ENCODE data around the gene RER1.

The RER1 gene

DNA sequence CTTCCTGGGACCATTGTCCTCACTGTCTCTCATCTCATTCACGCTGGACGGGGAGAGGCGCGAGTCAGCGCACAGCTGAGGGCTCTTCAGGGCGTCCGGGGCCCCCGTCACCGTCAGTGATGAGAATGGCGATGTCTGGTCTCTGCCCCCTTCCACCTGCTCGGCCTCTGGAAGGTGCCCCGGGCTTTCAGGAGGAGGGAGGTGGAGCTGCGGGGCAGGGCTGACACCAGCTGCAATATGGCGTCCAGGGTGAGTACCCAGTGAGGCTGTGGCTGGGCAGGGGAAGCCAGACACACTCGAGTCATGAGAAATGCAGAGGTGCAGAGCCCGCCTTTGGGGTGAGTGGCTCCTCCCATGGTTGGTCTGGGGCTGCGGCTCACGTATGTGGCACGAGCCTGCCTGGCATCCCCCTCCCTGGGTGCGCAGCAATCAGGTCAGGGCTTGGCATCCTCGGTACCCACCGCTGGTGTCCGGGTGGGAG, 15.3 kb upstream of the RER1 start:
- DNase-seq (ENCODE audit: low read depth), result no peak

DNA sequence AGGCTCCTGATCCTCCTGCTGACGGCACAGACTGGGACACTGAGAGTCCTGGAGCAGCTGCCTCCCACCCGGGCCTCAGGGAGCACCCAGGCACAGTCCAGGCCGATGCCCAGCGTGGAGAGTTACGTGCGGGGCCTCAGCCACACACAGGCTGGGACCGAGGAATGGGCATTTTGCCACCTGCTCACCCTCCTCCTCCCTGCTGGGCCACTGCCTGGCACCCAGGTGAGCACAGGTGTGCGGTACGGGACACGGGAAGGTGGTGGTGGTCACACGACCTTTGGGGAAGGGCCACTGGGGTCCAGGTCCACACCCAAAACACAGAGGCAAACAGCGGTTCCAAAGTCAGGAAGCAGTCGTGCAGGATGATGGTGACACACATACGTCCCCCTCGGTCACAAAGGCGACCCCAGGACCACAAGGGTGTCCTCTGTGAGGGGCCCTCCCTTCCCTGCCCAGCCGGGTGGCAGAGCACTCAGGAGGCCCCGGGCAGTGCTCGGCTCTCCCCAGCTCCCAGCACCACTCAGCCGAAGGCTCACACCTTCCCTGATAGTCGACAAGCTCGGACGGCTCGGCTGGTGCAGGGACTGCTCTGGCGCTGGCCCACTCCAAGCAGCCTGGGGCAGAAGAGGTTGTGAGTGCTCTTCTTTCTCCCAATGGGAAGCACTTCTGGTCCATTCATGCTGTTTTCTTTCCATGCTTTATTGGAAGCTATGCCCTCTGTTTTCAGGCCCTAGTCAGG, 14.5 kb upstream of the RER1 start:
- DNase-seq (ENCODE audit: low read depth), result no peak

DNA sequence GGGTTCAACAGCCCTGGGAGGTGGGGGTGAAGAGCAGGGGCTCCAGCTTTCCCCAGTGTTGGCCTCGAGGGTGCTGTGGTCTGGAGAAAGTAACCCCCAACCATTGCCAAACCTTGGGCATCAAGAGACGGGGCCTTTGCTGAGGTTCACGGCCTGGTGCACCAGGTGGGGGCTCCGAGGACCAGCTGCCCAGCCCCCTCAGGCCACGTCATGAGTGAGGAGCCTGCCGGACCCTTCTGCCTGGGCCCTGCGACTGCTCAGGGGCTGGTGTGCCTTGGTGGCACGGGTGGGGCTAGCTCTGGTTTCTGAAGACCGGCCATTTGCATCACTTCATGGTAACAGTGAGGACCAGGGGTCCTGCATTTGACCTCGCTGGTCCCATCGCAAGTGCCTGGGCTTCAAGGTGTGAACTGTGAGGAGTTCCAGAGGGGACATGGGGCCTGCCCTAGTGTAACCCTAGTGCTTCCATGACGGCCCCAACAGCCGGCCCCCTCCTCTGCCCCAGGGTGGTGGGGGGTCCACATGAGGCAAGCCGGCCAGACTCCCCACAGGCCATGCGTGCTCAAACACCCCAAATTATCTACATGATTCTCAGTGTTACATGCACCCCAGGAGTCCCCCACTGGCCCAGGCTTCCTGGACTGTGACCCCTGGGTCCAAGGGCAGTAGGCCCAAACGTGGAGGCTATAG, 13.7 kb upstream of the RER1 start:
- DNase-seq (ENCODE audit: low read depth), result no peak

DNA sequence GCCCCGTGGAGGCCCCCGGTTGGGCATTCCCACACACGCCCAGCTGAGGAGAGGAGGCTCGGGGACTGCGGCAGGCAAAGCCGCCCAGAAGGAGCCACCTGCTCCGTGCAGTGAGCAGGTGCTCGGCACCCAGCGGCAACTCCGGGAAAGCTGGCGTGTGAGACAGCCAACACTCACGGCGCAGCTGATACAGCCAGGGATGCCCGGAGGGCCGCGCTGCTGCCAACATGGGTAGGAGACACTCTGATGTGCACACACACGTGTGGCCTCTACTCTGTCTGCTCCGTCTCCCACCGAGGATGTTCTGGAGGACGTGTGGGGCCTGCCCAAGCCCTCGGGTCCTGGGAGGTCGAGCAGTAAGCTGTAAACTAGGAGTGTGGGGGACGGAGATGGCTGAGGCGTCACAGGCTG, 13.2 kb upstream of the RER1 start:
- no peak for DNase-seq (ENCODE audit: low read depth)

DNA sequence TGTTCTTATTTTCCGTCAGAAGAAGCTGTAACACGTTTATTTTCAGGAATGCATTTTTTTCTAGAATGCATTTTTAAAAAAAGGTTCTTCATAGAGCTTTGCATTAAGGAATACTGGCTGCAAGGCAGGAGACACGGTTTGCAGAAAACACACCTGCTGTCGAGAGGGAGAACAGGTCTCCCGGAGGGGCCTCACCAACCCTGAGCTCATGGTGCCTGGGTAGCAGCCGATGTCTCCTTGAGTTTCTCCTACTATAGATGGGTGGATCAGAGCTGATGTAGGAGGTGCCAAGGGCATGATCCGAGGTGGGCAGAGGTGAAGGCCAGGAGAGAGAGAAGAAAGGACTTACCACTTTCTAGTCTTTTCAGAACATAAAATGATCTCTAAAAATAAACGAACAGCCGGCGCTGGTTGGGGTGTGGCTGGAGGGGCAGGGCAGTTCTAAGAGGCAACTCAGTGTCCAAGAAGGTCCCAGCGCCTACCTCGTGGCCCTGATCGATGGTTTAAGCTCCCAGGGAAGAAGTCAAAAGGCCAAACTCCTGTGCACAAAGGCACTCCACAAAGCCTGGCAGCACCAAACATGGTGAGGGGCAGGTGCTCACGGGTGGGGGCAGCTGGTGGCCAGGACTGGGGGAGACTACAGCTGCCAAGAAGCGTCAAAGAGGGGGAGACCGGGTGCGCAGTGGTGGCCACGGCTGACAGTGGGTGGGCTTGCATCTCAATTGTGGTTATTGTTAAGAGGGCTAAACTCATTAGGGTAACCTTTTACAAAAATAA, 12.5 kb upstream of the RER1 start:
- no peak for DNase-seq (ENCODE audit: low read depth)

DNA sequence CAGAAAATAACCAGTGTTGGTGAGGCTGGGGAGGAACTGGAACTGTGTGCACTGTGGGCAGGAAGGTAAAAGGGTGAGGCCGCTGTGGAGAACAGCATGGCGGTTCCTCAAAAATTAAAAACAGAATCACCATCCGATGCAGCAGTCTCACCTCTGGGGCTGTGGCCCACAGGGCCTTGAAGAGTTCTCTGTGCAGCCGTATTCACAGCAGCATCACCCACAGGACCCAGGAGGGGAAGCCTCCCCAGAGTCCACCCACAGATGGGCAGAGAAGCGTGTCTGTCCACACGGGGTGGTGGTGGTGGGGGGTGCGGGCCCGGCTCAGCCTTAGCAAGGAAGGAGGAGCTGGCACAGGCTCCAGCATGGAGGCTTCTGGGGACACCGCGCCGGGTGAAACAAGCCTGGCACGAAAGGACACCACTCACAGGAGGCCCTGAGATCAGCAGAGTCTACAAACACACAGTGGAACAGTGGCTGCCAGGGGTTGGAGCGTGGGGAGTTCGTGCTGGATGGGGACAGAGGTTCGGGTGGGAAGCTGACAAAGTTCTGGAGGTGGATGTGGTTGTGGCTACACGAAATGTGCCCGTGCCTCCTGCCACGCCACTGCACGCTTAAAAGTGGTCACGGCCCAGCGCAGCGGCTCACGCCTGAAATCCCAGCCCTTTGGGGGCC, 11.8 kb upstream of the RER1 start:
- no peak for DNase-seq (ENCODE audit: low read depth)

DNA sequence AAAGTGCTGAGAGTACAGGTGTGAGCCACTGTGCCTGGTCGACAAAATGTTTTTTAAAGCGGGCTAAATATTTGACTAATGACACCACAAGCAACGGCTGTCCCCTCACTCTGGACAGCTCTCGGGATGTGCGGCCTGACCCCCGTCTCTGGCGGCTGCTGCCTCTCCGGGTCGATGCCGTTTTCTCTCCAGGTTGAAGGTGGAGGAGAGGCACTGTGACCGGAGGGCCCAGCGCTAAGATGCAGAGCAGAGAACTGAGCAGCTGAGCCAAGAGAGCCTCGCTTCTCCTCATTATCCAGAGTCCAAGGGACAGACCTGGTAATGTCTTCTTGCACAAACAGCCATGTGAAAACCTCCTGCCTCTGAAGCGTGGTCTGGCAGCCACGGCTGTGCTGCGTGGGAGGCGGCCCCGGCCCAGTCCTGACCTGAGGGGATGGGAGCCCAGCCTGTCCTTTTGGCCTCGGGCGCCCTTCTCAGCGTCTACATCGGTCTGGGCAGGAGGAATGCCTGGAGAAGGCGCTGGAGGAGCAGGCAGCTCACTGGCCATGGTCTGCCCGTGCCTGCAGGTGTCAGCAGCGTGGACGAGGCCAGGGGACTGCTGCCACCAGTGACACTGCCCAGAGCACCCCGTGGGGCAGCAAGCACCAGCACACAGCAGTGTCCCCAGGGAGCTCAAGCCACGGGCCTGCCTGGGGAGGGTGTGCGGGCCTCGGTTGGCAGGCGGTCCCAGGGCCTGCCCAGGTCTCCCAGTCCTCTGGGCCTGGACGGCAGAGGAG, 10.6 kb upstream of the RER1 start:
- DNase-seq (ENCODE audit: low read depth), result no peak

DNA sequence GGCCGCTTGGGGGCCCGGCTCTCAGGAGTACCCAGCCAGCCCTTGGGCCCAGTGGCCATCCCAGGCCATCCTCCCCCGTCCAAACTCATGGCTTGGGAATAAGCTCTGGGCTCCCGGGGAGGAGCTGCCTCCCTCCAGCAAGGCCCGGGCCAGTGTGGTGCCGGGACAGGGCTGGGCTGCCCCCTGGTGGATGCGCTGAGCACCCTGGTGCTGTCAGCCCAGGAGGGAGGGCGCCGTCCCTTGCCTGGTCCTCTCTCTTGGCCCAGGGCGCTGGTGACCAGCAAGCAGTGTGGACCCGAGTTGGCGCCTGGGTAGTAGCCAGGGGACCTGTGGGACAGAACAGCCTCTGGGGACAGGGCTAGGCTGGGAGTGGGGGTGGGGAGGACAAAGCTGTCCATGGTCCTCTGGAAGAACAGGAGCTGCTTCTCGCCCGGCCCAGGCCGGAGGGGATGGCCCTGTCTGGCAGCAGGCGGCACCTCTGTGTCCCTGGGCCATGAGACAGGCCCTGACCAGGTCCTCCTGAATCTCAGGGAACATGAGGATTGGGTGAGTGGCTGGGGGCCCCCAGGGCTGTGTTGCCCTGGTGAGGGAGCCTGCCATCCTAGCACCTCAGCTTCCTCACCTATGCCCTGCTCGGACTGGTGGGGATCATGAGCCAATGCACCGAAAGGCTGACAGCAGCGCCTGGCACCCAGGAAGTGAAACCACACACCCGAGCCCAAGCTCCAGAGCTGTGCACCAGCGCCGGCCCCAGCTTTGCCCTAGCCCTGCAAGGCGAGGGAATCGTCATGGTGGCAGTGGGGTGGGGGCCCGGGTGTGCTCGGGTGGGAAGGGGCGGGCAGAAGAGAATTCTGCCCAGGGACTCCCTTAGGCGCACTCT, 9.7 kb upstream of the RER1 start:
- DNase-seq (ENCODE audit: low read depth), result peak; percentile 53

DNA sequence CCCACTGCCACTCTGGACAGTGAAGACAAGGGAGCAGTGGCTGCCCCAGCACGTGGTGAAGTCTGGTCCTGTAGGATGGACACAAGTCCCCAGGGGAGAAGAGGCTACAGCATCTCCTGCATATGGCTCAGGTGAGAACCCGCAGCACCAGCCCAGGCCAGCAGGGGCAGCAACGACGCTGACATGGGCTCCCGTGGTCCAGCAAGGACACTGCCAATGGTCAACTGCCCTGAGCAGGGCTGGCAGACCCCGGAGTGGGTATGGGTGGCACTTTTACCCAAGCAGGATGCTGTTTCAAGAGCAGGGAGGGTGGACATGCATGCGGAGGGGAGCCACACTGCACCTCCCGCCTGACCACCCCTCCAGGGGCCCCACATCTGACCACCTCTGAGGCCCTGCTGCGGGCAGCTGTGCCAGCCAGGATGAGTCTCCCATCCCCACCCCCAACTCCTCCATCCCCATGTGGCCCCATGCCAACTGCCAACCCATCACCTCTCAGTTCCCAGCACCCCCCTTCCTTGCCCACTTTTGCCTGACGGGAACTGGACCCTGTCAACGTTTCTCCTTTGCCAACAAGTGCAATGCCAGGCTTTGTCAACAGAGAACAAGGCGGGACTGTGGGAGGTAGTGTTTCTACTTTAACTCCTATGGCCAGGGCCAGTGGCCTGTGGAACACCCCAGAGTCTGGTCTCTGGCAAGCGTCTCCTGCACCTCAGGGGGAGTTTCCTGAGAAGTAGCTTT, 8.8 kb upstream of the RER1 start:
- DNase-seq (ENCODE audit: low read depth), result no peak

DNA sequence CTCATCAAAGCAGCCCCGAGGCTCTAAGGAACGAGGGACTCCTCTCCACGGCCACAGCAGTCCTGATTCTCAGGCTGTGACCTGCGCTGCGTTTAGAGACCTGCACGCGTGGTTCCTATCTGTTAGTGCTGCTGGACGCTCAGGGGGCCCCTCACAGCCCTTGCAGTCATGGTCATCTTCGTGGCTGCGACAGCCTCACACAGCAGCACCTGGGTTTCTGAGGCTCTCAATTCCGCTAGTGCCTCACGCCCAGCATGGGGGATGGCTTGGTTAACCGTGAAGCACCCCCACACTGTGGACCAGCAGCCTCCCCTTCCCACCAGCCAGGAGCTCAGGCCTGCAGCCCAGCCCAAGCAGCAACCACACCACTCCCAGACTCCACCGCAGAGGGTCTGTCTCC, 8.1 kb upstream of the RER1 start:
- DNase-seq (ENCODE audit: low read depth), result no peak

DNA sequence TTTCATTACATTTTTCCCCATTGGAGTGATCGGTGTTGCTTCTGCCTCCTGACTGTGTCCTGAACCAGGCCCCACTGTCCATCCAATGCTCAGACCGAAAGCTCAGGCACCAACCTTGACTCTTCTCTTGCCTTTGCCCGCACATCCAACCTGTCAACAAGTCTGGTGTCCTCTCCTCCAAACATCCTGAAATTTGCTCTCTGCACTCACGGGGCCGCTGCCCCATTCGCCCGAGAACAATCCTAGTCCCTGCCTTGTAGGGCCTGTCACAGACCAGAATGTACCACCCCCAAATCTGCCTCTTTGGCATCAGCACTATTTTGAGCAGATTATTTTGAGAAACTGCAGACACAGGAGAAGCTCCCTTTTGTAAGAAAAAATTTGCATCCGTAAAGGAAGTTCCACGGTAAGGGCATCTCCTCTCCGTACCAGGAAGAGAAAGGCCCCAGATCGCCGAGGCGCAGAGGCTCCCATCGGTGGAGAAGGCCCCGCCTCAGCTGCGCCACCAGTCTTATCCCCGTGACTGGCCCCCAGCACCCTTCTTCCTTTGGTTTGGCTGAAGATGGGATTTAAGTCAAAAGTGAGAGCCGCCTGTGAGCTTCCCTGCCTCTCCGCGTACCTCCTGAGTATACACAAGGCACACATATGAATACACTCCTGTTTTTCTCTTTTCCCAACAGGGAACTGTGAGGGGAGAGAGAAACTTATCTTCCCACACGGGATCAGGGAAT, 7.3 kb upstream of the RER1 start:
- no peak for DNase-seq (ENCODE audit: low read depth)

DNA sequence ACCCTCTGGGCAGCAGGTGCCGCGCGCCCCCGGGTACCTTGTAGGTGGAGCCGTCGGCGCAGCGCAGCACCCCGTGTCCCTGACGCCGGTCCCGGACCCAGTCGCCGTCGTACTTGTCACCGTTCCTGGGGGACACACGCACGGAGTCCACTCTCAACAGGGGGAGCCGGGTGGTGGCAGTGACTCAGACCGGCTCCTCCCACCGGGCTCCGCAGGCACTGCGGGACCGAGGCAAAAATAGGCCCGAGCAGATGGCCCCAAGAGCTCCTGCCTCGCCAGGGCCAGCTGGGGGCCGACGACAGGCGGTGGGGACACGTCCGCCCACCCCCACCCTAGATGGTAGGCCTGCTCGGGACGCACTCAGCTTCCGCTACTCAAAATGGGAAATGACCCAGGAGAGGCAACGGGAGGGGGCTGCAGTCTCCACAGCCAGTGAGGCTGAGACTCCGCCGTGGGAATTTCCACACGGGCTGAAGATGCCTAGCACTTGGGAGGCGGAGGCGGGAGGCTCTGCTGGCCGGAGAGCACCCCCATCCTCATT, 6.6 kb upstream of the RER1 start:
- no peak for DNase-seq (ENCODE audit: low read depth)

DNA sequence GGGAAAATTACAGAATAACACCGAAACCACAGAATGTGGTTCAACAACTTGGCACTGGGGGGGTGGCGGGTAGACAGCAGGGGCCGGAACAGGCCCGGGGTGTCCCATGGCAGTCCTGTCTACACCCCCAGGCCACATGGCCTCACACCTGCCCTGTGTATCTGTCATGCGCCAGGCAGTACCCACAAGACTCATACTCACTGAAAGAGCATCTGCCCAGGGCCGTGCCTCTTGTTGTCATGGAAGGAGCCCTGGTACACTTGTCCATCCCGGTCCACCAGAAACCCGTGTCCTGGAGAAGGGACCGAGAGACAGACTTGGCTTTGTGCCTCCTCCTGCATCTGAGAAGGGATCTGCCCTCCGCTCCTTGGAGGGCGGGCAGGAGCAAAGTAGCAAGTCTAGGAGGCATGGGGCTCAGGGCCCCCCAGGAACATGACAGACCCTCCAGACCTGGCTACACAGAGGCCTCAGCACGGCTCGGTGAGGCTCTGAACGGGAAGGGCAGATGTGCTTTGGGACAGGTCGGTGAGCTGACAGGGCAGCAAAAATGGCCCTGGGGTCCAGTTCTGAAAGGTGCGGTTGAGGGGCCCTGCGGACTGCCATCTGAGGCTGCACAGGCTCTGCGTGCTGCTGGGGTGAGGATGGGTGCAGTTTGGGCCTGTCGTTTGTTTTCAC, 5.9 kb upstream of the RER1 start:
- no peak for DNase-seq (ENCODE audit: low read depth)

DNA sequence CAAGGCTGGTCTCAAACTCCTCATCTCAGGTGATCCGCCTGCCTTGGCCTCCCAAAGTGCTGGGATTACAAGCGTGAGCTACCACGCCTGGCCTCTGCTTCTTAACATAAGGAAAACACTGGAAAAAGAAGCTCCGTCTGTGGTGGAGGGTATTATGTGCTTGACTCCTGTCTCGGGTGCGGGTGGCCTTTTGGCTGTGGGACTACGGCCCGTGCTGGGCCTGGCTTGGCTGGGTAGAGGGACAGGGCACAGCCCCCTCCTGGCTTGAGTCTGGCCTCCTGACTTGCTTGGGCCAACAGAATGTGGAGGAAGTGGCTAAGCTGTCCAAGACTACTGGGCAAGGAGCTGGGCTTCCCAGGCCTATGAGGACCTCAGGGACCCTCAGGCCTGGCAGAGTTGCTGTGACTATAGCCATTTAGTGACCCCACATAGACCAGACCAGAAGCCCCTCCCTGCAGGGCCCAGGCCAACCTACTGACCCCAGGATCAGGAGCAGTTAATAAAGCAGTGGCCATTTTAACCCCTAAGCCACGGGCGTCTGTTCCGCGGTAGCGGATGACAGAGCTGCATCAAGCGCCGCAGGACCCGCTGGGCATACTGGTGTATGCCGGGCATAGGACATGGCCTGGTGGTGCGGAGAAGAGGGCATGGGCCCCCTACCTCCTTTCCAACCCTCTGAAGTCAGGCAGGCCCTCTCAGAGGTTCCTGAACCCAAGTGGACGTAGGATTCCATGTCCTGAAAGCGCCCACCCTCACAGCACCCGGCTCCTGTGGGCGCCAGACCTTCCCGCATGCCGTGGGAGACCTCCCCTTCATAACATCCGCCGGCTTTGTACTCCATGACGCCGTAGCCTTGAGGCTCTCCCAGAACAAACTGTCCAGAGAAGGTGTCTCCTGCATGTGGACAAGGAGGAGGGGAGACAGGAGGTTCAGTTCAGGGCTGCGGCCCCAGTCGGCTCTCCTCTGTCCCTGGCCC, 4.7 kb upstream of the RER1 start:
- no peak for DNase-seq (ENCODE audit: low read depth)

DNA sequence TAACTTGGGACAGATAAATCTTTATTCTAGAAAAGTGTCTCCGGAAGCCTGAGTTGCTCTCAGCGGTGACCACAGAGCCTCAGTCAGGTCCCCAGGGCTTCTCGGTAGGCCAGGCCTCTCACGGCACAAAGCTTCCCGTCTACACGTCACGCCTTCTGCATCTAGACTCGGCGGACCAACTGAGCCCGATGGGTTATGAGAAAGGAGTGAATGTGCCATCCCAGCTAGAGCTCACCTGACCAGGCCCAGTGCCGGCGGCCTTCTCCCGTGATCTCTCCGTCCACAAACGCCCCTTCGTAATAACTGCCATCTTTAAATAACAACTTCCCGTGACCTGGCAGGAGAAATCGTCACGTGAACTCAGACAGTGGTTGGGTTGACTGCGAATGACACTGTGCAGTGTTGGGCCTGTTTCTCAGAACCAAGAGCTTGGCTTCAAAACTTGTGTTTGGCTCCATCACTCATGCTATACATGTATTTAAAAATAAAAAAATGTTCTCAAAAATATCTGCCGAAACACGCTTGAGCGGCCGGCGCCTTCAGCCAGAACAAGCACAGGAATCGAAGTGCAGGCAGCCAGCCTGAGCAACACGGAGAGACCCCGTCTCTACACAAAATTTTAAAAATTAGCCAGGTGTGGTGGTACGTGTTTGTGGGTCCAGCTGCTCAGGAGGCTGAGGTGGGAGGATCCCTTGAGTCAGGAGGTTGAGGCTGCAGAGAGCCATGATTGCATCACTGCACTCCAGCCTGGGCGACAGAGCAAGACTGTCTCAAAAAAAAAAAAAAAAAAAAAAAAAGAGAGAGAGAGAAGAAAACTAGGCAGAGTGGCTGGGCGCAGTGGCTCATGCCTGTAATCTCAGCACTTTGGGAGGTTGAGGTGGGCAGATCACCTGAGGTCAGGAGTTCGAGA, 3.4 kb upstream of the RER1 start:
- DNase-seq (ENCODE audit: low read depth), result no peak

DNA sequence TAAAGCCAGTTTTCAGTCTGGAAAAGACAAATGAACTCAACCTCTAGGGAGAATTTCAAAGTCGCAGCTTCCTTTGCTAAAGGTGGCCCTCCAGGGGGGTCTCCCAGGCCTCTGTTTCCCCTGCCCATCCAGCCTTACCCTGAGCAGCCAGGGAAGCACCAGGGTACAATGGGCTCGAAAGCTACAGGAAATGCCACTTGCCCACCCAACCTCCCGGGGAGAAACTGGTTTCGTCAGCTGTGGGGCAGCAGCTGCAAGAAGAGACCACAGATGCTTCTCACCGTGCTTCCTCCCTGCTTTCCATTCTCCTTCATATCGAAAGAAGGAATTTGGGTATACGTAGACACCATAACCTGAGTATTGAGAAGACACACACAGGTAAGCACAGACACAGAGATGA, 2.0 kb upstream of the RER1 start:
- no peak for DNase-seq (ENCODE audit: low read depth)

All from GM04504 (cell line).